Panc1 (cell line): ENCODE measurements around the gene MRC1. TPM values are rescaled to one million over a fixed set of nuclear protein-coding genes. Genes with fewer than 3 reads are reported as not detected.
A peak's percentile ranks its signal among the peaks of the same experiment; 100 is the strongest.

ENCODE experiments used
- ATAC-seq: fragments of 200-7000 bp; cut with Tn5 transposase; 2 replicates; pipeline ENCODE4 v1.9.1; 2020; ENCODE audit warnings: mild to moderate bottlenecking, moderate library complexity
- BruUV-seq: library from RNA; stranded (reverse); fragments of 400-500 nt; replicated peaks from 2 replicates; lab custom pipeline; 2021; lab: Mats Ljungman, UMichigan
- CTCF ChIA-PET: fragments of 300-600 bp; sonication (Branson Sonifier 250); formaldehyde crosslinking; loops from one replicate; lab custom pipeline; 2022; ENCODE audit warnings: antibody characterized with exemption; lab: Charles Lee
- POLR2A ChIA-PET: fragments of 300-600 bp; sonication (Branson Sonifier 250); formaldehyde crosslinking; loops from one replicate; lab custom pipeline; 2022; ENCODE audit warnings: antibody characterized with exemption; lab: Charles Lee
- DNase-seq: peaks from one replicate; pipeline ENCODE4 v3.0.0-alpha.2; 2010; ENCODE audit warnings: low read depth, low spot score
- H3K27ac ChIP-seq: 2 replicates; pipeline ENCODE4 v1.5.1; 2011; ENCODE audit warnings: mild to moderate bottlenecking, low read length, inconsistent platforms
- H3K27me3 ChIP-seq: fragments of 200-500 bp; sonication (Bioruptor generic); 2 replicates; pipeline ENCODE4 v1.6.0; 2014; ENCODE audit warnings: low read length, inconsistent platforms; ENCODE audit not compliant: control insufficient read depth, insufficient read depth
- H3K36me3 ChIP-seq: fragments of 200-500 bp; sonication (Bioruptor generic); 2 replicates; pipeline ENCODE4 v1.5.1; 2014; ENCODE audit warnings: inconsistent platforms, mild to moderate bottlenecking, low read length, moderate library complexity; ENCODE audit not compliant: control insufficient read depth, insufficient read depth
- H3K4me1 ChIP-seq: 2 replicates; pipeline ENCODE4 v1.5.1; 2011; ENCODE audit warnings: inconsistent platforms, mild to moderate bottlenecking, low read length, moderate library complexity; ENCODE audit not compliant: control insufficient read depth, insufficient read depth
- H3K4me3 ChIP-seq, 2 experiments: 2 replicates each; pipeline ENCODE4 v1.5.1; 2011 to 2012; ENCODE audit warnings: low read depth in 2 of 2, low read length in 2 of 2, mild to moderate bottlenecking in 2 of 2, inconsistent platforms in 1 of 2, moderate library complexity in 1 of 2
- H3K9me3 ChIP-seq: fragments of 200-500 bp; sonication (Bioruptor generic); 2 replicates; pipeline ENCODE4 v1.5.1; 2014; ENCODE audit warnings: low read depth, mild to moderate bottlenecking, inconsistent platforms, low read length, moderate library complexity; ENCODE audit not compliant: control insufficient read depth, insufficient read depth
- POLR2AphosphoS5 ChIP-seq: IDR thresholded peaks from 2 replicates; pipeline ENCODE4 v1.6.1; 2012; ENCODE audit warnings: mild to moderate bottlenecking, low read depth, low read length, moderate library complexity
- SIN3A ChIP-seq: IDR thresholded peaks from 2 replicates; pipeline ENCODE4 v1.6.1; 2012; ENCODE audit warnings: low read depth, mild to moderate bottlenecking, low read length, moderate library complexity, borderline replicate concordance; ENCODE audit not compliant: insufficient read depth
- TCF7L2 ChIP-seq: IDR thresholded peaks from 2 replicates; pipeline ENCODE4 v1.6.1; 2011; ENCODE audit warnings: mild to moderate bottlenecking, low read depth, low read length, inconsistent platforms
- in situ Hi-C: cut with HindIII; loops from 2 replicates; pipeline ENCODE4 v1.10.0; 2016; ENCODE audit warnings: low sequenced_read_pairs, low pct_unique_long_range_greater_than_20kb
- intact Hi-C: fragments of 100-400 bp; cut with micrococcal nuclease; formaldehyde crosslinking; loops from one replicate; pipeline ENCODE4 v1.10.0; 2022; ENCODE audit not compliant: unreplicated experiment
- total RNA-seq: library from RNA; stranded (reverse); gene quantifications from one replicate; pipeline ENCODE4 v1.2.1, GENCODE V29; 2021; ENCODE audit not compliant: unreplicated experiment
- TF ChIP-seq, protein P1 (sequence below): fragments of 450-650 bp; IDR thresholded peaks from 2 replicates; pipeline ENCODE4 v1.5.1; 2017; ENCODE audit warnings: mild to moderate bottlenecking
- TF ChIP-seq, protein P2 (sequence below), 2 experiments: IDR thresholded peaks; 2 replicates each; pipeline ENCODE4 v1.6.1; 2011 to 2012; ENCODE audit warnings: low read depth in 2 of 2, control low read depth in 1 of 2, low read length in 1 of 2, mild to moderate bottlenecking in 1 of 2, moderate library complexity in 1 of 2; ENCODE audit not compliant: insufficient read depth in 1 of 2

Gene MRC1
- total RNA-seq, 1 experiment from 2014 or later = 0.21 TPM

DNA sequence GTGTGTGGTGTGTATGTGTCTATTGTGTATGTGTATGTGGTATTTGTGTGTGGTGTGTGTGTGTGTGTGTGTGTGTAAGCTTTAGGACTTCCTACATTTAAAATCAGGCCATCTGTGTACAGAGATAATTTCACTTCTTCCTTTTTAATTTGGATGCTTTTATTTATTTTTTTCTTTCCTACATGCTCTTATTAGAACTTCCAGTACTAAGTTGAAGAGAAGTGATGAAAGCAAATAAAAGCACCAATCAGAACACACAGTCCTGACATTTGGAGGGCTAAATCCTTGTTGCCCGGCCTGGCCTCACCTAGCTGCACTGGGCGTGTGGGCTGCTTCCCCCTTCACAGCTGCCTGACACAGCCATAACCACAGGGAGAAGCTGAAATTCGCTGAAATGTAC is 3.8 kb upstream of the MRC1 start:
- POLR2A ChIA-PET = no interaction called here
- no peak for ATAC-seq
- no peaks in the 10 kb centered on the region for H3K27me3 ChIP-seq
- TF ChIP-seq, protein P1, sequence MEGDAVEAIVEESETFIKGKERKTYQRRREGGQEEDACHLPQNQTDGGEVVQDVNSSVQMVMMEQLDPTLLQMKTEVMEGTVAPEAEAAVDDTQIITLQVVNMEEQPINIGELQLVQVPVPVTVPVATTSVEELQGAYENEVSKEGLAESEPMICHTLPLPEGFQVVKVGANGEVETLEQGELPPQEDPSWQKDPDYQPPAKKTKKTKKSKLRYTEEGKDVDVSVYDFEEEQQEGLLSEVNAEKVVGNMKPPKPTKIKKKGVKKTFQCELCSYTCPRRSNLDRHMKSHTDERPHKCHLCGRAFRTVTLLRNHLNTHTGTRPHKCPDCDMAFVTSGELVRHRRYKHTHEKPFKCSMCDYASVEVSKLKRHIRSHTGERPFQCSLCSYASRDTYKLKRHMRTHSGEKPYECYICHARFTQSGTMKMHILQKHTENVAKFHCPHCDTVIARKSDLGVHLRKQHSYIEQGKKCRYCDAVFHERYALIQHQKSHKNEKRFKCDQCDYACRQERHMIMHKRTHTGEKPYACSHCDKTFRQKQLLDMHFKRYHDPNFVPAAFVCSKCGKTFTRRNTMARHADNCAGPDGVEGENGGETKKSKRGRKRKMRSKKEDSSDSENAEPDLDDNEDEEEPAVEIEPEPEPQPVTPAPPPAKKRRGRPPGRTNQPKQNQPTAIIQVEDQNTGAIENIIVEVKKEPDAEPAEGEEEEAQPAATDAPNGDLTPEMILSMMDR = no peak
- TF ChIP-seq, protein P2, sequence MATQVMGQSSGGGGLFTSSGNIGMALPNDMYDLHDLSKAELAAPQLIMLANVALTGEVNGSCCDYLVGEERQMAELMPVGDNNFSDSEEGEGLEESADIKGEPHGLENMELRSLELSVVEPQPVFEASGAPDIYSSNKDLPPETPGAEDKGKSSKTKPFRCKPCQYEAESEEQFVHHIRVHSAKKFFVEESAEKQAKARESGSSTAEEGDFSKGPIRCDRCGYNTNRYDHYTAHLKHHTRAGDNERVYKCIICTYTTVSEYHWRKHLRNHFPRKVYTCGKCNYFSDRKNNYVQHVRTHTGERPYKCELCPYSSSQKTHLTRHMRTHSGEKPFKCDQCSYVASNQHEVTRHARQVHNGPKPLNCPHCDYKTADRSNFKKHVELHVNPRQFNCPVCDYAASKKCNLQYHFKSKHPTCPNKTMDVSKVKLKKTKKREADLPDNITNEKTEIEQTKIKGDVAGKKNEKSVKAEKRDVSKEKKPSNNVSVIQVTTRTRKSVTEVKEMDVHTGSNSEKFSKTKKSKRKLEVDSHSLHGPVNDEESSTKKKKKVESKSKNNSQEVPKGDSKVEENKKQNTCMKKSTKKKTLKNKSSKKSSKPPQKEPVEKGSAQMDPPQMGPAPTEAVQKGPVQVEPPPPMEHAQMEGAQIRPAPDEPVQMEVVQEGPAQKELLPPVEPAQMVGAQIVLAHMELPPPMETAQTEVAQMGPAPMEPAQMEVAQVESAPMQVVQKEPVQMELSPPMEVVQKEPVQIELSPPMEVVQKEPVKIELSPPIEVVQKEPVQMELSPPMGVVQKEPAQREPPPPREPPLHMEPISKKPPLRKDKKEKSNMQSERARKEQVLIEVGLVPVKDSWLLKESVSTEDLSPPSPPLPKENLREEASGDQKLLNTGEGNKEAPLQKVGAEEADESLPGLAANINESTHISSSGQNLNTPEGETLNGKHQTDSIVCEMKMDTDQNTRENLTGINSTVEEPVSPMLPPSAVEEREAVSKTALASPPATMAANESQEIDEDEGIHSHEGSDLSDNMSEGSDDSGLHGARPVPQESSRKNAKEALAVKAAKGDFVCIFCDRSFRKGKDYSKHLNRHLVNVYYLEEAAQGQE (IDR thresholded peaks at IDR 0.05; ENCODE audit: insufficient read depth in 1 of 2, low read depth in 2 of 2, low read length in 1 of 2) = no peak
- TF ChIP-seq POLR2AphosphoS5 = no peak
- TF ChIP-seq TCF7L2 = no peak
- no peak for TF ChIP-seq SIN3A
- no peaks in the 10 kb centered on the region for H3K4me1 ChIP-seq
- H3K36me3 ChIP-seq = no peaks in the 10 kb centered on the region
- in situ Hi-C loops (no loop called here), intact Hi-C loops (no loop called here)
- H3K9me3 ChIP-seq = no peaks in the 10 kb centered on the region
- CTCF ChIA-PET = no interaction called here
- no peak overlapping the region for H3K4me3 ChIP-seq
- DNase-seq = no peak
- no peak overlapping the region for H3K27ac ChIP-seq
- no TSS peak for BruUV-seq

DNA sequence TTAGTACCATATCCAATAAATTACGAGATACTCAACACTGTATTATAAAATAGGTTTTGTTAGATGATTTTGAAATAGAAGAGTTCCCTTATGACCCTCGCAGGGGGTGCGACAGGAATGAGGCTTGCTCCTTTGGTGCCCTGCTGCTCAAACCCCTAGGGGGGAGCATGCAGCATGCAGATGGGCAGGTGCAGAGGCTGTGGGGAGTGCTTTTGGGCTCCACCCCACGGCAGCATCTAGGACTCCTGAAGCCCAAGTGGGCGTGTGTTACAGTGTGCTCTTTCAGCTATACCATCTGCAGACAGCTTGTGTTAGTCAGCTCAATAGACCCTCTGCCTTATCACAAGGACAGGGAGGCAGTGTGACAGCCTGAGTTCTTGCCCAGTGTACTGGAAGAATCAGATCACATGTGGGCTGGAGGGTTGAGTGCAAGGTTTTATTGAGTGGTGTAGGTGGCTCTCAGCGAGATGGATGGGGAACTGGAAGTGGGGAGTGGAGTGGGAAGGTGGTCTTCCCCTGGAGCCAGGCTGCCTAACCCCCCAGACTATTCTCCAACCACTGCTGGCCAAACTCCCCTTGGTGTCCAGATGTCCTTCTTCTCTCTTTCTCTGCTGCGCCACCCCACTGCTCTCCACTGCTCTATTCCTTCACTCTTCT is 3.1 kb upstream of the MRC1 start:
- H3K4me3 ChIP-seq = no peak overlapping the region
- no peak overlapping the region for H3K27ac ChIP-seq
- ATAC-seq = peak; percentile 72; the same call in 1 of the 2 replicates
- no peaks in the 10 kb centered on the region for H3K36me3 ChIP-seq
- H3K4me1 ChIP-seq = no peaks in the 10 kb centered on the region
- ChIA-PET CTCF (no interaction called here), POLR2A (no interaction called here)
- in situ Hi-C loops = no loop called here
- no peaks in the 10 kb centered on the region for H3K27me3 ChIP-seq
- no TSS peak for BruUV-seq
- intact Hi-C loops = no loop called here
- no peak for DNase-seq
- TF ChIP-seq, protein P1 = peak; percentile 56
- TF ChIP-seq POLR2AphosphoS5 = no peak
- no peak for TF ChIP-seq SIN3A
- TF ChIP-seq, protein P2 (IDR thresholded peaks at IDR 0.05; ENCODE audit: insufficient read depth in 1 of 2, low read depth in 2 of 2, low read length in 1 of 2) = no peak
- no peak for TF ChIP-seq TCF7L2
- no peaks in the 10 kb centered on the region for H3K9me3 ChIP-seq
